IPS-20b (cell line): ENCODE data around the gene BMPER.

Experiments used
- H3K27ac ChIP-seq: one replicate; pipeline ENCODE4 v1.5.1; 2013; ENCODE audit warnings: low read length
- H3K27me3 ChIP-seq: 2 replicates; pipeline ENCODE4 v1.6.1; 2013; ENCODE audit warnings: mild to moderate bottlenecking, low read length, inconsistent platforms; ENCODE audit not compliant: insufficient read depth
- H3K36me3 ChIP-seq: 2 replicates; pipeline ENCODE4 v1.6.1; 2013; ENCODE audit warnings: low read depth, mild to moderate bottlenecking, inconsistent platforms, low read length, moderate library complexity; ENCODE audit not compliant: insufficient read depth
- H3K4me1 ChIP-seq: 2 replicates; pipeline ENCODE4 v1.6.1; 2013; ENCODE audit warnings: mild to moderate bottlenecking, control low read depth, inconsistent platforms, low read length, moderate library complexity; ENCODE audit not compliant: insufficient read depth
- H3K4me3 ChIP-seq: 2 replicates; pipeline ENCODE4 v1.5.1; 2013; ENCODE audit warnings: mild to moderate bottlenecking, low read length, inconsistent platforms
- H3K9ac ChIP-seq: 2 replicates; pipeline ENCODE4 v1.6.1; 2013; ENCODE audit warnings: low read depth, mild to moderate bottlenecking, inconsistent platforms, low read length, moderate library complexity
- H3K9me3 ChIP-seq: 2 replicates; pipeline ENCODE4 v1.6.1; 2013; ENCODE audit warnings: mild to moderate bottlenecking, low read depth, low read length, inconsistent platforms; ENCODE audit not compliant: insufficient read depth

The BMPER gene

DNA sequence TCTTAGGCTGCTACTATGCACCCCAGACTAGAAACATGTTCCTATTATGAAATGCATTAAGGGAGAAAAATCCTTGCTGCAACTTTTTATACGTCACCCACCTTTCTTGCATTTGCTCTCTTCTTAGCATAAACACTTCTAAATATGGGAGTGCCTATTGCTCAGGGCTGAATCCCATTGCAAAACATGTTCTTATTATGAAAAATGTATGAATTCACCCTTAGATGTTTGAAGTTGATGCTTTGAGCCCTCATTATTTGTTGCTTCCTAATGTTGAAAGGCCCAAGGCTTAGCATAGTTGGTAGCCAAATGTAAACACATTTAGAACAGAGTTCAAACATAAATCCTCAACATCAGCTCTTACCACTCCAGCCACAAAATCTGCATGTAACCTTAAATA, 52.8 kb downstream of the BMPER start:
- no peaks in the 10 kb centered on the region for H3K27me3 ChIP-seq
- no peak overlapping the region for H3K9ac ChIP-seq
- H3K9me3 ChIP-seq: no peaks in the 10 kb centered on the region
- no peak overlapping the region for H3K4me3 ChIP-seq
- H3K27ac ChIP-seq: no peak overlapping the region
- no peaks in the 10 kb centered on the region for H3K36me3 ChIP-seq
- H3K4me1 ChIP-seq: no peaks in the 10 kb centered on the region; the same call in 1 of the 2 replicates

- Histone ChIP-seq H3K27ac (no peak overlapping the region), H3K4me1 (no peaks in the 10 kb centered on the region), H3K36me3 (no peaks in the 10 kb centered on the region), H3K4me3 (no peak overlapping the region), H3K9me3 (no peaks in the 10 kb centered on the region), H3K9ac (no peak overlapping the region), H3K27me3 (no peaks in the 10 kb centered on the region)
These were observed 54.3 kb downstream of the BMPER start for GRCh38 chr7:33959676-33960075.

DNA sequence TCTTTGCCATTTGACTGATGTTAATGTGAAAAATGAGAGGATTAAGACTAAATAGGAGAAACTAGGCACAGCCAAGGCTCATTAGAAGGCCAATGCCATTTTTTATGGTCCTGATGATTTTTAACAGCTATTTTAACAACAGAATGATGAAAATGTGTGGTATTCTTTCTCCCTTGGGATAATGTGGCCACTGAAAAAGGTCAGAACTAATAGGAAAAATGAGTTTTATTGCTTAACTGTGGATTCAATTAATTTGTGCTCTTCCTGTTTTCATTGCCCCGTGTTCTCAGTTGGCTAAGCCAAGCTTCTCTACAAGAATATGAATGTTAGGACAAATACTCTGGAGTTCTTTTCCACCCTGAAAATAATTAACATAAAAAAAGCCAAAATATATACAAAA, 56.6 kb downstream of the BMPER start:
- no peaks in the 10 kb centered on the region for H3K4me1 ChIP-seq
- no peaks in the 10 kb centered on the region for H3K36me3 ChIP-seq

DNA sequence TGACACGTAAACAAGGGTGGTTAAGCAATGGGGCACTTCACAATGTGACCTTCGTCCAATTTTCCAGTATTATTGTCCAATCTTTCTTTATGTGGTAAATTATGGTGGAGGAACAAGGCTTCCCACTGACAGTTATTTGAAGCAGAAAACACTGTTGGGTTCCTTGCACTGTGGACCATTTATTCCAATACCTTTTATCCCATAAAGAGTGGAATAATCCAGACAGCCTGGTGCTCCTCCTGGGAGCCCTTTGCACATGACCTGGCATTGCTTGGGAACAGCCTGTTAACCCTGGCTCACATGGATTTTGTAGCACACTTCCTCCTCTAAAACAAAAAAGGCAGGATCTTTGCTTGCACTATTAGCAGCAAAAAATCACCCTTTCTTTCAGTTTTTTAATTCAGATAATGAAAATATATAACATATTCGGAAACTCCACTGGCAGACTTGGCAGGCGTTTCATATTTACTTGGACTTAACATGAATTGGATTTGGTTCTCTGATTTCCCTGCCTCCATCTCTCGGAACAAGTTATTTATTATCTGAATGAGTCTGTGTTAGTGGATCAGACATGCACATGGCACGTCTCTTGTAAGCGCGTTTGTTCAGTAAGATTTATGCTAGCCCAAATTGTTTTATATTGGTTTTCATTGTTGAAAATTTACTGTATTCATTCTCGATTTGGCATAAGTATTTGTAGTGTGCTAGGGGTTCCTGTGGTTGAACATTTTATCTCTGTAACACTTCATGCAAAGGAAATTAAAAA, 59.3 kb downstream of the BMPER start:
- no peaks in the 10 kb centered on the region for H3K36me3 ChIP-seq
- no peaks in the 10 kb centered on the region for H3K4me1 ChIP-seq
- H3K9ac ChIP-seq: no peak overlapping the region
- no peak overlapping the region for H3K4me3 ChIP-seq
- H3K27ac ChIP-seq: no peak overlapping the region
- H3K9me3 ChIP-seq: no peaks in the 10 kb centered on the region
- no peaks in the 10 kb centered on the region for H3K27me3 ChIP-seq

More for the DNA sequence above, 56.6 kb downstream of the BMPER start:
- Histone ChIP-seq H3K9ac (no peak overlapping the region), H3K27me3 (no peaks in the 10 kb centered on the region), H3K27ac (no peak overlapping the region), H3K4me3 (no peak overlapping the region), H3K9me3 (no peaks in the 10 kb centered on the region)

- no peak overlapping the region for H3K27ac ChIP-seq
- no peaks in the 10 kb centered on the region for H3K9me3 ChIP-seq
- H3K36me3 ChIP-seq: no peaks in the 10 kb centered on the region
- no peaks in the 10 kb centered on the region for H3K4me1 ChIP-seq
- no peak overlapping the region for H3K9ac ChIP-seq
- H3K27me3 ChIP-seq: no peaks in the 10 kb centered on the region
- no peak overlapping the region for H3K4me3 ChIP-seq
These were observed 59.9 kb downstream of the BMPER start for GRCh38 chr7:33965183-33965744.

DNA sequence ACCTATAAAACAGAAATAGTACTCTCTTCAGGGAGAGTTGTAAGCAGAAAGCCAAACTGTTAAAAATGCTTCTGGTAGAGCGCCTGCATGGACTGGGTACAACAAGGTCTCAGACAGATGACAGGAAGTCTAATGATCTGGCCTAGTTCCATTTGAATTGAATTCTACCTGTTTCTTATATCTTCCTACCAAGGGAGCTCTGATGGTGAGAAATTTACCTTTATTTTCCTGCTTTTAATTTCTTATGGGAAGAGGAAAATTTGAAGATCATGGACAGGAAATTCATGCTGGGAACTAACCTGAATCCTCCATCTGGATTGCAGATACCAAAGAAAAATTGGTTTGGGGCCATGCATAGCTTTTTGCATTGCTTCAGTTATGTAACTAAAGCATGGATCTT, 63.3 kb downstream of the BMPER start:
- H3K27ac ChIP-seq: no peak overlapping the region
- H3K27me3 ChIP-seq: no peaks in the 10 kb centered on the region
- H3K4me1 ChIP-seq: no peaks in the 10 kb centered on the region
- no peak overlapping the region for H3K9ac ChIP-seq
- H3K36me3 ChIP-seq: no peaks in the 10 kb centered on the region
- H3K9me3 ChIP-seq: no peaks in the 10 kb centered on the region
- no peak overlapping the region for H3K4me3 ChIP-seq

- no peaks in the 10 kb centered on the region for H3K9me3 ChIP-seq
- no peak overlapping the region for H3K4me3 ChIP-seq
- no peaks in the 10 kb centered on the region for H3K36me3 ChIP-seq
- H3K4me1 ChIP-seq: no peaks in the 10 kb centered on the region
- no peak overlapping the region for H3K27ac ChIP-seq
- no peaks in the 10 kb centered on the region for H3K27me3 ChIP-seq
- no peak overlapping the region for H3K9ac ChIP-seq
These were observed 65.2 kb downstream of the BMPER start for GRCh38 chr7:33970536-33970935.

DNA sequence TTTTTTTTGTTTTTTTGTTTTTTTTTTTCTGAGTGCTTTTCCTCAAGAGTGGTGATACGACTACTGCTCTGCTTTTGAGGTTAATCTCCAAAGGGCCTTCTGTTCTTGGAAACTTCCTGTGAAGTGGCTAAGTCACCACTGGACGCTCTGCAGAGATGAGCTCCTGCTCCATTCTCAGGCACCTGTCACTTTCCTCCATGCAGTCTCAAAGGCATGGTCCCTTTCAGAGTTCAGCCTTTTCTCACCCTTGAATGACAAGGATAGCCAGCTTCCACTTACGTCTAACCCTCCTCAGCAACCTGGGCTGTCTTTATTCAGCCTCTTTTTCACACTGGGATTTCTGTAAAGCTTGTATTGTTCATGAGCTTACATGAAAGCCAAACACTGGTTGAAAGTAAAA, 65.8 kb downstream of the BMPER start:
- no peak overlapping the region for H3K9ac ChIP-seq
- no peaks in the 10 kb centered on the region for H3K36me3 ChIP-seq
- H3K4me1 ChIP-seq: no peaks in the 10 kb centered on the region
- H3K27ac ChIP-seq: no peak overlapping the region
- H3K9me3 ChIP-seq: no peaks in the 10 kb centered on the region
- H3K27me3 ChIP-seq: no peaks in the 10 kb centered on the region
- H3K4me3 ChIP-seq: no peak overlapping the region

- Histone ChIP-seq H3K9me3 (no peaks in the 10 kb centered on the region), H3K36me3 (no peaks in the 10 kb centered on the region), H3K4me3 (no peak overlapping the region), H3K27ac (no peak overlapping the region), H3K27me3 (no peaks in the 10 kb centered on the region), H3K9ac (no peak overlapping the region), H3K4me1 (no peaks in the 10 kb centered on the region)
These were observed 68.1 kb downstream of the BMPER start for GRCh38 chr7:33973231-33974015.

GRCh38 chr7:33979300-33979806, 74.0 kb downstream of the BMPER start:
- Histone ChIP-seq H3K4me3 (no peak overlapping the region), H3K9me3 (no peaks in the 10 kb centered on the region), H3K27me3 (no peaks in the 10 kb centered on the region), H3K4me1 (peaks cover 3% of the 10 kb centered on the region; the same call in 1 of the 2 replicates), H3K27ac (no peak overlapping the region), H3K9ac (no peak overlapping the region), H3K36me3 (no peaks in the 10 kb centered on the region)

DNA sequence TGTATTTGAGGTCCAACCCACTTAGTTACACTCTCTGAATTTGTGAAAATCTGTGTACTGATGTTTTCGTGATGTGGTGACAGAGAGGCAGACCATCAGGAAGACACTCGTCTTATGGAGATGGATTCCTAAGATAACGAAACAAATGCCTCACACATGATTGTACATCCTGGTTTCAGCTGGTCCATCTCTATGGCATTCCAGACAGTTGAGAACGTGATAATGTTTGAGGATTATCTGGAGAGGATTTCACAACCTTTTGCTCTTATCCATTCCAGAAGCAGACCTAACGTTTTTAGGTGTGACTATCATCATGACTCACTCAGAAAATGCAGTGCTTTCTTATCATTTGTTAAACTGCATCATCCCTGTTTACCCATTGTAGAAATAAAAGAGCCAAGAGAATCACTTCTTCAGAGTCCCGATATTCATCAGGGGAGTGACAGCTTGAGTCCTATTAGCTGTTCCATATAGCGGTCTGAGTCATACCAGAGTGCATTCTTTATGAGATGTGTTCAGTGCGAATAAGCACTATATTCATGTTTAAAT, 74.5 kb downstream of the BMPER start:
- H3K4me1 ChIP-seq: peaks cover 3% of the 10 kb centered on the region; the same call in 1 of the 2 replicates
- H3K27ac ChIP-seq: no peak overlapping the region
- no peaks in the 10 kb centered on the region for H3K36me3 ChIP-seq
- no peaks in the 10 kb centered on the region for H3K9me3 ChIP-seq
- no peak overlapping the region for H3K9ac ChIP-seq
- no peak overlapping the region for H3K4me3 ChIP-seq
- H3K27me3 ChIP-seq: no peaks in the 10 kb centered on the region
